Left renal cortex interstitium (tissue), 4 donors: Measurements from ENCODE around the gene RNF144A. TPM values are rescaled to one million over a fixed set of nuclear protein-coding genes. Genes with fewer than 3 reads are reported as not detected.

Experiments used
- DNase-seq, 4 donors: peaks; one replicate each; pipeline ENCODE4 v3.0.0-alpha.2; 2013; ENCODE audit warnings: low read depth in 4 of 4, low spot score in 2 of 4, missing footprints in 1 of 4
- polyA plus RNA-seq, 4 donors: library from polyadenylated mRNA; unstranded; fragments of 120-200 nt; gene quantifications; one replicate each; pipeline ENCODE4 v1.2.1, GENCODE V29; 2013; ENCODE audit not compliant: insufficient read length in 4 of 4

Gene RNF144A
- polyA plus RNA-seq, 4 donors: 56.4 to 65.6 (median 61.1) TPM

GRCh38 chr2:6968319-6969100 is 51.3 kb downstream of the RNF144A start:
- DNase-seq: no peak

GRCh38 chr2:6970551-6970950 is 53.3 kb downstream of the RNF144A start:
- DNase-seq: no peak

GRCh38 chr2:6970976-6971480 is 53.8 kb downstream of the RNF144A start:
- no peak for DNase-seq

GRCh38 chr2:6971502-6971901 is 54.3 kb downstream of the RNF144A start:
- DNase-seq: no peak

- DNase-seq: no peak
Observed at GRCh38 chr2:6972067-6972710, 55.0 kb downstream of the RNF144A start.

GRCh38 chr2:6973895-6974545 is 56.8 kb downstream of the RNF144A start:
- no peak for DNase-seq

- no peak for DNase-seq
Observed at GRCh38 chr2:6975988-6976387, 58.8 kb downstream of the RNF144A start.

- no peak for DNase-seq
Observed at GRCh38 chr2:6977113-6977741, 60.0 kb downstream of the RNF144A start.

GRCh38 chr2:6977786-6978185 is 60.6 kb downstream of the RNF144A start:
- DNase-seq: no peak

GRCh38 chr2:6978991-6979390 is 61.8 kb downstream of the RNF144A start:
- no peak for DNase-seq

- DNase-seq: no peak
Observed at GRCh38 chr2:6982449-6982848, 65.2 kb downstream of the RNF144A start.

GRCh38 chr2:6982934-6983589 is 65.8 kb downstream of the RNF144A start:
- DNase-seq: no peak

GRCh38 chr2:6986301-6986911 is 69.2 kb downstream of the RNF144A start:
- no peak for DNase-seq

- no peak for DNase-seq
Observed at GRCh38 chr2:6986912-6987361, 69.7 kb downstream of the RNF144A start.

GRCh38 chr2:6990871-6991270 is 73.7 kb downstream of the RNF144A start:
- DNase-seq: no peak

- DNase-seq: no peak
Observed at GRCh38 chr2:6992794-6993228, 75.6 kb downstream of the RNF144A start.

GRCh38 chr2:6993229-6993640 is 76.0 kb downstream of the RNF144A start:
- no peak for DNase-seq

GRCh38 chr2:6993936-6994335 is 76.7 kb downstream of the RNF144A start:
- no peak for DNase-seq

- no peak for DNase-seq
Observed at GRCh38 chr2:6994536-6995128, 77.4 kb downstream of the RNF144A start.
